Endothelial cell of umbilical vein (primary cell): ENCODE results near the gene SH3BP4. TPM values are rescaled to one million over a fixed set of nuclear protein-coding genes. Genes with fewer than 3 reads are reported as not detected.
"Not testable (repeated sequence)": the region's sequence is repeated elsewhere in the genome, so short reads cannot be mapped to it uniquely, and the experiment has no call there.

ENCODE experiments used
- BruUV-seq: library from RNA; stranded (reverse); fragments of 400-500 nt; replicated peaks from 2 replicates; lab custom pipeline; 2021; lab: Mats Ljungman, UMichigan
- CTCF ChIA-PET: fragments of 300-600, 350-600 bp; sonication (Branson Sonifier 250); formaldehyde crosslinking; loops from one replicate; lab custom pipeline; 2021; ENCODE audit warnings: antibody characterized with exemption, inconsistent platforms; lab: Charles Lee
- POLR2A ChIA-PET: fragments of 300-600, 350-600 bp; sonication (Branson Sonifier 250); formaldehyde crosslinking; loops from one replicate; lab custom pipeline; 2021; ENCODE audit warnings: antibody characterized with exemption, inconsistent platforms; lab: Charles Lee
- DNase-seq: peaks from one replicate; pipeline ENCODE4 v3.0.0-alpha.2; 2011; ENCODE audit warnings: low read depth, low spot score
- FAIRE-seq: peaks from 2 replicates; lab custom pipeline; 2011; peaks lifted over from hg19 to GRCh38; lab: Jason Lieb, UNC
- H2AFZ ChIP-seq: 2 replicates; pipeline ENCODE4 v1.6.0; 2012; ENCODE audit warnings: low read depth, low read length, control low read depth, inconsistent platforms
- H3K27ac ChIP-seq: 2 replicates; pipeline ENCODE4 v1.5.1; 2011; ENCODE audit warnings: low read depth, mild to moderate bottlenecking, control low read depth, low read length, moderate library complexity; ENCODE audit not compliant: insufficient read depth
- H3K27me3 ChIP-seq, 2 experiments: 2 replicates each; pipeline versions ENCODE4 v1.6.0 to v1.6.1; 2011; ENCODE audit warnings: low read length in 2 of 2, mixed read lengths in 1 of 2; ENCODE audit not compliant: control insufficient read depth in 2 of 2, insufficient read depth in 2 of 2
- H3K36me3 ChIP-seq, 2 experiments: 2 replicates in 1 of 2; 3 replicates in 1 of 2; pipeline ENCODE4 v1.5.1; 2011; ENCODE audit warnings: low read length in 2 of 2, mild to moderate bottlenecking in 1 of 2, moderate library complexity in 1 of 2; ENCODE audit not compliant: control insufficient read depth in 2 of 2, insufficient read depth in 2 of 2; ENCODE audit errors: extremely low read depth in 1 of 2
- H3K4me1 ChIP-seq: 3 replicates; pipeline ENCODE4 v1.5.1; 2011; ENCODE audit warnings: mild to moderate bottlenecking, low read length; ENCODE audit not compliant: control insufficient read depth, insufficient read depth; ENCODE audit errors: extremely low read depth
- H3K4me2 ChIP-seq: 2 replicates; pipeline ENCODE4 v1.6.1; 2011; ENCODE audit warnings: low read length, control low read depth, mixed read lengths; ENCODE audit not compliant: insufficient read depth
- H3K4me3 ChIP-seq, 3 experiments: fragments of 200-600 bp in 1 of 3; sonication (generic), shearing (Covaris generic) in 1 of 3; replicated peaks in 1 of 3; 2 replicates each; pipeline ENCODE4 v1.5.1; 2011 to 2016; ENCODE audit warnings: control low read depth in 3 of 3, low read length in 3 of 3, mild to moderate bottlenecking in 2 of 3, inconsistent platforms in 1 of 3, low read depth in 1 of 3, moderate library complexity in 1 of 3; ENCODE audit not compliant: insufficient read depth in 1 of 3
- H3K79me2 ChIP-seq: 2 replicates; pipeline ENCODE4 v1.6.0; 2012; ENCODE audit warnings: low read length, inconsistent platforms; ENCODE audit not compliant: control insufficient read depth, insufficient read depth
- H3K9ac ChIP-seq: replicated peaks from 2 replicates; pipeline ENCODE3; 2011; ENCODE audit warnings: low read length, control low read depth; ENCODE audit not compliant: insufficient read depth; ENCODE audit errors: extremely low read depth
- H3K9me1 ChIP-seq: replicated peaks from 3 replicates; pipeline ENCODE4 v1.6.0; 2011; ENCODE audit warnings: mild to moderate bottlenecking, low read length; ENCODE audit not compliant: control insufficient read depth, insufficient read depth; ENCODE audit errors: extremely low read depth
- H3K9me3 ChIP-seq: replicated peaks from 2 replicates; pipeline ENCODE4 v1.5.1; 2012; ENCODE audit warnings: low read length, inconsistent platforms; ENCODE audit not compliant: control insufficient read depth, insufficient read depth
- H4K20me1 ChIP-seq: replicated peaks from 2 replicates; pipeline ENCODE3; 2011; ENCODE audit warnings: mild to moderate bottlenecking, low read length; ENCODE audit not compliant: control insufficient read depth, insufficient read depth; ENCODE audit errors: extremely low read depth
- CTCF ChIP-seq, 2 donors: IDR thresholded peaks; 1 replicate in 1 of 2; 2 replicates in 1 of 2; pipeline ENCODE4 v1.5.1; 2011; ENCODE audit warnings: low read length in 2 of 2, mild to moderate bottlenecking in 2 of 2, moderate library complexity in 2 of 2, control low read depth in 1 of 2, inconsistent platforms in 1 of 2, low read depth in 1 of 2; ENCODE audit not compliant: insufficient read depth in 1 of 2; ENCODE audit errors: extremely low read depth in 1 of 2
- EZH2 ChIP-seq: IDR thresholded peaks from 2 replicates; pipeline ENCODE4 v1.6.1; 2012; ENCODE audit warnings: borderline replicate concordance, low read depth, mild to moderate bottlenecking, moderate library complexity, low read length, inconsistent platforms; ENCODE audit not compliant: severe bottlenecking
- FOS ChIP-seq: IDR thresholded peaks from 2 replicates; pipeline ENCODE4 v1.6.1; 2011; ENCODE audit warnings: mild to moderate bottlenecking, low read length, moderate library complexity, borderline replicate concordance; ENCODE audit not compliant: insufficient read depth
- GATA2 ChIP-seq: IDR thresholded peaks from 2 replicates; pipeline ENCODE4 v1.7.0; 2011; ENCODE audit warnings: low read depth, mild to moderate bottlenecking, moderate library complexity, mixed read lengths, low read length; ENCODE audit not compliant: insufficient read length, insufficient read depth
- JUN ChIP-seq: IDR thresholded peaks from 2 replicates; pipeline ENCODE4 v1.6.1; 2011; ENCODE audit warnings: borderline replicate concordance, low read depth; ENCODE audit not compliant: insufficient read length, insufficient read depth
- MAX ChIP-seq: IDR thresholded peaks from 2 replicates; pipeline ENCODE4 v1.6.1; 2011; ENCODE audit not compliant: insufficient read depth, insufficient read length
- MYC ChIP-seq: IDR thresholded peaks from one replicate; pipeline ENCODE4 v1.6.1; 2011; ENCODE audit warnings: mild to moderate bottlenecking, low read depth, low read length
- POLR2A ChIP-seq: IDR thresholded peaks from 2 replicates; pipeline ENCODE4 v1.6.1; 2012; ENCODE audit warnings: low read depth, mild to moderate bottlenecking, control low read depth, low read length
- POLR2AphosphoS5 ChIP-seq: IDR thresholded peaks from 2 replicates; pipeline ENCODE4 v1.6.1; 2012; ENCODE audit warnings: low read depth, mild to moderate bottlenecking, control low read depth, low read length, moderate library complexity; ENCODE audit not compliant: insufficient read depth
- dilution Hi-C: fragments of 300-500 bp; cut with MboI; formaldehyde crosslinking; loops from one replicate; pipeline ENCODE4 v1.15.0; 2019; ENCODE audit warnings: low sequenced_read_pairs; ENCODE audit not compliant: extremely low pct_ligation_motif_present
- intact Hi-C: fragments of 100-400 bp; cut with micrococcal nuclease; formaldehyde crosslinking; loops from one replicate; pipeline ENCODE4 v1.10.0; 2022
- polyA plus RNA-seq, 4 experiments: library from polyadenylated mRNA; depleted of rRNA in 3 of 4; stranded (reverse) in 3 of 4; unstranded in 1 of 4; fragments of >200 nt; gene quantifications; 2 replicates each; pipeline versions ENCODE4 v1.2.1 to v1.2.3, GENCODE V29; 2011 to 2012; ENCODE audit warnings: missing spikeins in 1 of 4
- total RNA-seq: library from RNA; stranded (reverse); gene quantifications from 2 replicates; pipeline ENCODE4 v1.2.3, GENCODE V29; 2021

SH3BP4 gene
- total and polyA plus RNA-seq, 2 donors (not counting 3 experiments of a cell fraction or from before 2014, with no cell fraction given), result 85.2 to 100.0 TPM

- no peak overlapping the region for H2AFZ ChIP-seq
These were observed 67.0 kb downstream of the SH3BP4 start for GRCh38 chr2:235018838-235019237.

GRCh38 chr2:235020141-235020540, 68.3 kb downstream of the SH3BP4 start:
- BruUV-seq, H4K20me1 ChIP-seq, H3K9me3 ChIP-seq, POLR2A ChIA-PET, DNase-seq, intact Hi-C loops, H3K4me2 ChIP-seq, H3K27ac ChIP-seq, H3K9me1 ChIP-seq, H3K4me3 ChIP-seq, dilution Hi-C loops, H3K9ac ChIP-seq, H2AFZ ChIP-seq, H3K27me3 ChIP-seq, H3K36me3 ChIP-seq: not testable (repeated sequence)
- Histone ChIP-seq H3K79me2 (peaks cover 66% of the 10 kb centered on the region), H3K4me1 (peaks cover 38% of the 10 kb centered on the region)
- FAIRE-seq, result peak; percentile 69
- CTCF ChIA-PET, result interaction anchor here (1.2 kb wide), 1 partner anchor 139 kb away, joined by 3 read pairs; no protein-coding TSS in a partner anchor

More at GRCh38 chr2:235018838-235019237, 67.0 kb downstream of the SH3BP4 start:
- Histone ChIP-seq H3K4me3 (no peak overlapping the region), H3K27me3 (no peaks in the 10 kb centered on the region), H3K4me2 (no peak overlapping the region), H3K27ac (no peak overlapping the region), H3K79me2 (peaks cover 66% of the 10 kb centered on the region), H3K9ac (no peak overlapping the region), H3K36me3 (peaks cover 0 to 5% of the 10 kb centered on the region in 2 experiments), H3K4me1 (peaks cover 25% of the 10 kb centered on the region), H3K9me1 (no peaks in the 10 kb centered on the region), H3K9me3 (no peaks in the 10 kb centered on the region), H4K20me1 (no peaks in the 10 kb centered on the region)
- ChIA-PET POLR2A (no interaction called here), CTCF (no interaction called here)
- no peak for DNase-seq
- no peak for FAIRE-seq
- BruUV-seq, result no TSS peak
- no peak for TF ChIP-seq FOS
- no peak for TF ChIP-seq POLR2A
- TF ChIP-seq JUN, result no peak
- TF ChIP-seq EZH2, result no peak
- TF ChIP-seq CTCF (IDR thresholded peaks at IDR 0.05; ENCODE audit: extremely low read depth in 1 of 2, insufficient read depth in 1 of 2, low read depth in 1 of 2, low read length in 2 of 2), result no peak
- no peak for TF ChIP-seq POLR2AphosphoS5
- no peak for TF ChIP-seq MAX
- no peak for TF ChIP-seq GATA2
- no peak for TF ChIP-seq MYC
- dilution Hi-C loops, result no loop called here
- intact Hi-C loops, result no loop called here
